GM06990 (cell line): ENCODE results near the gene BPIFB3.

Experiments used
- DNase-seq: peaks from one replicate; pipeline ENCODE4 v3.0.0-alpha.2; 2011; ENCODE audit not compliant: insufficient read length; ENCODE audit errors: extremely low read depth
- H3K27me3 ChIP-seq: replicated peaks from 2 replicates; pipeline ENCODE4 v1.6.0; 2011; ENCODE audit warnings: low read length; ENCODE audit not compliant: control insufficient read depth, insufficient read depth
- H3K36me3 ChIP-seq: 2 replicates; pipeline ENCODE4 v1.5.1; 2011; ENCODE audit warnings: low read length; ENCODE audit not compliant: control insufficient read depth, insufficient read depth
- H3K4me3 ChIP-seq: replicated peaks from 2 replicates; pipeline ENCODE4 v1.5.1; 2011; ENCODE audit warnings: low read depth, mild to moderate bottlenecking, control low read depth, low read length
- TF ChIP-seq, protein P1 (sequence below): IDR thresholded peaks from 2 replicates; pipeline ENCODE4 v1.5.1; 2011; ENCODE audit warnings: low read length, control low read depth, mild to moderate bottlenecking, inconsistent platforms; ENCODE audit not compliant: insufficient read depth, poor library complexity, severe bottlenecking

BPIFB3 gene

DNA sequence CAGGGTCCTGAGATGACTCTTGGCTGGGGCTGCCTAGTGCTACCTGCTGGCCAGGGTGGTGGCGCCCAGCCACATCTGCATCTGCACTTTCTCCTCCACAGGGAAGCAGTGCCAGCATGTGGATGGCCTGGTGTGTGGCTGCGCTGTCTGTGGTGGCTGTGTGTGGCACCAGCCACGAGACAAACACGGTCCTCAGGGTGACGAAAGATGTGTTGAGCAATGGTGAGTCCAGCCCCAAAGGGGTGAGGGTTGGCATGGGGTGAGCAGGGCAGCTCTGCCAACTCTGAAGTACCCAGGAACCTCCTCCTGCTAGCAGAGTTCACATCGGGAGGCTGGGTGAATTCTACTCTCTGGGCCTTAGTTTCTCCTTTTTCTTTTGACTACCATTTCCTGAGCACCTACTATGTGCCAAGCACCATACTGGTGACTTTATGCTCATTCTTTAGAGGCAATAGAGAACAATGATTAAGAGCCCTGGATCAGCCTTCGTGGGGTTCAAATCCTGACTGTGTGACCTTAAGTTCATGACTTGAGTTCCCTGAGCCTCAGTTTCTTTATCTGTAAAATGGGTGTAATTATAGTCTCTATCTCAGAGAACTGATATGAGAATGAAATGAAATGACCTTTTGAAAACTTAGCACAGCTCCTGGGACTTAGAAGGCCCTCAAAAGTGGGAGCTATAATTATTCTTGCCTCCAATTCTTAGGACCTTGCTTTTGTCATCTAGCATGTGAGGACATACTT, 27.9 kb downstream of the BPIFB3 start:
- Histone ChIP-seq H3K36me3 (no peaks in the 10 kb centered on the region), H3K27me3 (no peaks in the 10 kb centered on the region; the same call in 1 of the 2 replicates), H3K4me3 (no peak overlapping the region)
- DNase-seq: no peak
- TF ChIP-seq, protein P1, sequence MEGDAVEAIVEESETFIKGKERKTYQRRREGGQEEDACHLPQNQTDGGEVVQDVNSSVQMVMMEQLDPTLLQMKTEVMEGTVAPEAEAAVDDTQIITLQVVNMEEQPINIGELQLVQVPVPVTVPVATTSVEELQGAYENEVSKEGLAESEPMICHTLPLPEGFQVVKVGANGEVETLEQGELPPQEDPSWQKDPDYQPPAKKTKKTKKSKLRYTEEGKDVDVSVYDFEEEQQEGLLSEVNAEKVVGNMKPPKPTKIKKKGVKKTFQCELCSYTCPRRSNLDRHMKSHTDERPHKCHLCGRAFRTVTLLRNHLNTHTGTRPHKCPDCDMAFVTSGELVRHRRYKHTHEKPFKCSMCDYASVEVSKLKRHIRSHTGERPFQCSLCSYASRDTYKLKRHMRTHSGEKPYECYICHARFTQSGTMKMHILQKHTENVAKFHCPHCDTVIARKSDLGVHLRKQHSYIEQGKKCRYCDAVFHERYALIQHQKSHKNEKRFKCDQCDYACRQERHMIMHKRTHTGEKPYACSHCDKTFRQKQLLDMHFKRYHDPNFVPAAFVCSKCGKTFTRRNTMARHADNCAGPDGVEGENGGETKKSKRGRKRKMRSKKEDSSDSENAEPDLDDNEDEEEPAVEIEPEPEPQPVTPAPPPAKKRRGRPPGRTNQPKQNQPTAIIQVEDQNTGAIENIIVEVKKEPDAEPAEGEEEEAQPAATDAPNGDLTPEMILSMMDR: no peak

DNA sequence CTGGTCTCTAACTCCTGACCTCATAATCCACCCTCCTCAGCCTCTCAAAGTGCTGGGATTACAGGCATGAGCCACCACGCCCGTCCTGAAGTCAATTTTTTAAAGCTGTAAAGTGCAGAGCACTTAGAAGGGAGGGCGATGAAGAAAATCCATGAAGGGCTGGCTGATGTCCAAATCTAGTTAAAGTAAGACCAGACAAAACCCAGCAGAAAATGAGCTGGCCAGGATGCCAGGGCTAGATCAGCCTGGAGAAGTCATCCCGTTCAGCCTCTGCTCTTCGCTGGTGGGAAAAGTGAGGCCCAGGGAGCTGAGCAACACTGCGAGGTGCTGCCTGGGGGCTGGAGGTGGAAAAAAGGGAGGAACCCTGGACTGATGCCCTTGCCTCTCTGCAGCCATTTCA, 28.8 kb downstream of the BPIFB3 start:
- TF ChIP-seq, protein P1: no peak
- no peaks in the 10 kb centered on the region for H3K36me3 ChIP-seq
- no peak for DNase-seq
- no peak overlapping the region for H3K4me3 ChIP-seq
- H3K27me3 ChIP-seq: no peaks in the 10 kb centered on the region; the same call in 1 of the 2 replicates

DNA sequence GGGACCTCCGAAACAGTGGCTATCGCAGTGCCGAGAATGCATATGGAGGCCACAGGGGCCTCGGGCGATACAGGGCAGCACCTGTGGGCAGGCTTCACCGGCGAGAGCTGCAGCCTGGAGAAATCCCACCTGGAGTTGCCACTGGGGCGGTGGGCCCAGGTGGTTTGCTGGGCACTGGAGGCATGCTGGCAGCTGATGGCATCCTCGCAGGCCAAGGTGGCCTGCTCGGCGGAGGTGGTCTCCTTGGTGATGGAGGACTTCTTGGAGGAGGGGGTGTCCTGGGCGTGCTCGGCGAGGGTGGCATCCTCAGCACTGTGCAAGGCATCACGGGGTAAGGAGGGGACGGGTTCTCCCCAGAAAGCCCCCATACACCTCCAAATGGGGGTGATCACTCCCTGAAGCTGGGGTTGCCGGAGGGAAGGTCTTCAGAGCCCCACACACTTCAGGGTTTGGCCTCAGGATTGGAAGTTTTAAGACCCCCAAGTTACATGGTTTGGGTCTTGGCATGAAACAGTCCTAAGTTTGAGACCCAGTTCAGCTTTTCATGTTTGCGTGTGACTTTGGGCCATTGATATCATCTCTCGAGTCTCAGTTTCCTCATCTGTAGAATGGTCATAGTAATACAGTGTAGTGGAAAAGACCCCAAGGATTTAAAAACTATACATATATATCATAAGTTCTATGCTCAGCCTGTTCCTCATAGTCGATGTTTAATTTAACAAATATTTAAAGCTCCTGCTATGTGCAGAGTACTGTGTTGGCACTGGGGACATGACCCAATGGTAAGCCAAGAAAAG, 30.0 kb downstream of the BPIFB3 start:
- TF ChIP-seq, protein P1: no peak
- no peaks in the 10 kb centered on the region; the same call in 1 of the 2 replicates for H3K27me3 ChIP-seq
- no peaks in the 10 kb centered on the region for H3K36me3 ChIP-seq
- no peak for DNase-seq
- H3K4me3 ChIP-seq: no peak overlapping the region

DNA sequence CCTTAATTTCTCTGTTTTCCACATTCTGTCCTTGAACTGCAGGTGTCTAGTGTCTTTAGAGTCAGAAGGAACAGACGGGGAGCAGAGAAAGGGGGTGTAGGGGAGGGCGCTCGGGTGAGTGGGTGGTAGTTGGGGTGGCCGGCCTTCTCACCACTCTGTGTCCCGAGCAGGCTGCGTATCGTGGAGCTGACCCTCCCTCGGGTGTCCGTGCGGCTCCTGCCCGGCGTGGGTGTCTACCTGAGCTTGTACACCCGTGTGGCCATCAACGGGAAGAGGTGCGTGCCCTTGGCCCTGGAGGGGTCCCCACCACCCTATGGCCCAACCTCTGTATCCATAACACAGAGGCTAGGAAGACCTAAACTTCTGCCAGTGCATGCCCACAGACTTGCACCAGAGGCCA, 31.0 kb downstream of the BPIFB3 start:
- Histone ChIP-seq H3K4me3 (no peak overlapping the region), H3K36me3 (no peaks in the 10 kb centered on the region), H3K27me3 (no peaks in the 10 kb centered on the region; the same call in 1 of the 2 replicates)
- TF ChIP-seq, protein P1: no peak
- DNase-seq: no peak

DNA sequence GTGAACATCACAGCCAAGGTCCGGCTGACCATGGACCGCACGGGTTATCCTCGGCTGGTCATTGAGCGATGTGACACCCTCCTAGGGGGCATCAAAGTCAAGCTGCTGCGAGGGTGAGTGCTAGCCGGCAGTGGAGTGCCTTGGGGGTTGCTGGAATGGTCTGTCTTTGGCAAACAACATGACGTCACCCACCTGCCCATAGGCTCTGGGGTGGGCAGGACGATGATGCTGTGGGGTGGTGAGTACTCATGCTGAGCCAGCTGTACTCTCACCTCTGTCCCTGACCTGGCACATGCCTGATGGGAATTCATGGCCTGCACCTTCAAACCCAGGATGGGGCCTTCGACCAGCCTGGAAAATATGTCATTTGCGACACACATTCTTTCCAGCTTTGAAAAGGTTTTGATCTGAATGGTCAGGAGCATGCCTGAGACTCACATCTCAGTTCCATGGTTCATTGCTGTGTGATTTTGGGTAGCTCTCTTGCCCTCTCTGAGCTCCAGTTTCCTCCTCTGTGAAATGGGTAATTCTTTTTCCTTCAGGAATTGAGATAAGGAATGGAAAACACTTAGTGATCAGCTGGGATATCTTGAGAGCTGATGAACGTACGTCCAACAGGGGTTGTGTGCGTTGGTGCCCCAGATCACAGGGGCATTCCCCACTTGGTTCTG, 32.5 kb downstream of the BPIFB3 start:
- H3K36me3 ChIP-seq: no peaks in the 10 kb centered on the region
- TF ChIP-seq, protein P1: no peak
- DNase-seq: no peak
- no peaks in the 10 kb centered on the region; the same call in 1 of the 2 replicates for H3K27me3 ChIP-seq
- no peak overlapping the region for H3K4me3 ChIP-seq
